ENCODE measurements around the gene CBX1. TPM values are rescaled to one million over a fixed set of nuclear protein-coding genes. Genes with fewer than 3 reads are reported as not detected.

CBX1 gene
- total and polyA plus RNA-seq, 2 experiments from 2014 or later, result 127 to 223 TPM

DNA sequence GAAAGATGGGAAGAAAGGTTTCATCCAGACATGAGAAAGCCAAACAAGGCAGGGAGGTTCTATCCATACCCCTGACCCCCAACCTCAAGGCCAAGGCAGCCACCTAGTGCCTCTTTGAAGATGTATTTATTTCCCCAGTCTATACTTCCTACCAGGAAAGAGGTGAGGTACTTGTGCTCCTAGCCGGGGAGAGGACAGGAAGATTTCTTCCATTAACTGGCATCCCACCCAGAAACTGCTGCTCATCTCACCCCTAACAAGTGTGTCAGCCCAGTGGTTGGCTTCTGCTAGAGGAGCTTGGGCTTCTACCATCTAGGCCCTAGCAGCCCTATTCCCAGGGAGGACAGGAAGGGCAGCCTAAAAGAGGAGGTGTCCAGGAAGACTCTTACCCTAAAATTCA, 72.5 kb downstream of the CBX1 start:
- DNase-seq (ENCODE audit: low spot score) (no peak), ATAC-seq (no peak)
- no peaks in the 10 kb centered on the region for H3K36me3 Mint-ChIP-seq (ENCODE audit: low read depth)
- TF ChIP-seq NANOG (IDR thresholded peaks at IDR 0.05; ENCODE audit: borderline replicate concordance) (no peak), ZNF114 (CRISPR knock-in tag; IDR thresholded peaks at IDR 0.05) (no peak), ETS1 (IDR thresholded peaks at IDR 0.05) (no peak), ZNF462 (CRISPR knock-in tag; IDR thresholded peaks at IDR 0.05) (no peak), JUNB (IDR thresholded peaks at IDR 0.05; ENCODE audit: unreplicated experiment) (no peak), ZNF331 (CRISPR knock-in tag; IDR thresholded peaks at IDR 0.05; ENCODE audit: low read depth) (no peak), POLR2AphosphoS5 (IDR thresholded peaks at IDR 0.05; ENCODE audit: low read depth) (no peak), STAT1 (IDR thresholded peaks at IDR 0.05; ENCODE audit: unreplicated experiment) (no peak), EZH2phosphoT487 (IDR thresholded peaks at IDR 0.05; ENCODE audit: unreplicated experiment) (no peak), CTCF (conservative IDR thresholded peaks at IDR 0.05; ENCODE audit: low read depth in 2 of 2) (no peak), EZH2 (IDR thresholded peaks at IDR 0.05; ENCODE audit: low read depth, unreplicated experiment) (no peak), CREB1 (CRISPR knock-in tag; IDR thresholded peaks at IDR 0.05; ENCODE audit: low read depth) (no peak)
- TF ChIP-seq, protein P1, sequence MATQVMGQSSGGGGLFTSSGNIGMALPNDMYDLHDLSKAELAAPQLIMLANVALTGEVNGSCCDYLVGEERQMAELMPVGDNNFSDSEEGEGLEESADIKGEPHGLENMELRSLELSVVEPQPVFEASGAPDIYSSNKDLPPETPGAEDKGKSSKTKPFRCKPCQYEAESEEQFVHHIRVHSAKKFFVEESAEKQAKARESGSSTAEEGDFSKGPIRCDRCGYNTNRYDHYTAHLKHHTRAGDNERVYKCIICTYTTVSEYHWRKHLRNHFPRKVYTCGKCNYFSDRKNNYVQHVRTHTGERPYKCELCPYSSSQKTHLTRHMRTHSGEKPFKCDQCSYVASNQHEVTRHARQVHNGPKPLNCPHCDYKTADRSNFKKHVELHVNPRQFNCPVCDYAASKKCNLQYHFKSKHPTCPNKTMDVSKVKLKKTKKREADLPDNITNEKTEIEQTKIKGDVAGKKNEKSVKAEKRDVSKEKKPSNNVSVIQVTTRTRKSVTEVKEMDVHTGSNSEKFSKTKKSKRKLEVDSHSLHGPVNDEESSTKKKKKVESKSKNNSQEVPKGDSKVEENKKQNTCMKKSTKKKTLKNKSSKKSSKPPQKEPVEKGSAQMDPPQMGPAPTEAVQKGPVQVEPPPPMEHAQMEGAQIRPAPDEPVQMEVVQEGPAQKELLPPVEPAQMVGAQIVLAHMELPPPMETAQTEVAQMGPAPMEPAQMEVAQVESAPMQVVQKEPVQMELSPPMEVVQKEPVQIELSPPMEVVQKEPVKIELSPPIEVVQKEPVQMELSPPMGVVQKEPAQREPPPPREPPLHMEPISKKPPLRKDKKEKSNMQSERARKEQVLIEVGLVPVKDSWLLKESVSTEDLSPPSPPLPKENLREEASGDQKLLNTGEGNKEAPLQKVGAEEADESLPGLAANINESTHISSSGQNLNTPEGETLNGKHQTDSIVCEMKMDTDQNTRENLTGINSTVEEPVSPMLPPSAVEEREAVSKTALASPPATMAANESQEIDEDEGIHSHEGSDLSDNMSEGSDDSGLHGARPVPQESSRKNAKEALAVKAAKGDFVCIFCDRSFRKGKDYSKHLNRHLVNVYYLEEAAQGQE (IDR thresholded peaks at IDR 0.05; ENCODE audit: unreplicated experiment), result no peak
- Histone ChIP-seq H3F3A (replicated peaks; ENCODE audit: low read depth) (peaks cover 14% of the 10 kb centered on the region; the same call in 1 of the 2 replicates), H4K20me1 (replicated peaks; ENCODE audit: insufficient read depth) (no peaks in the 10 kb centered on the region), H3K4me2 (no peak overlapping the region), H3K9me2 (ENCODE audit: insufficient read depth) (peaks cover 5% of the 10 kb centered on the region; the same call in 1 of the 2 replicates), H3K4me1 (ENCODE audit: insufficient read depth) (peaks cover 15% of the 10 kb centered on the region; the same call in 1 of the 2 replicates), H2AFZ (no peak overlapping the region), H3K36me3 (ENCODE audit: insufficient read depth) (no peaks in the 10 kb centered on the region), H3K4me3 (no peak overlapping the region), H3K79me2 (replicated peaks; ENCODE audit: insufficient read depth) (no peaks in the 10 kb centered on the region), H3K27ac (ENCODE audit: low read depth) (no peak overlapping the region), H3K27me3 (ENCODE audit: insufficient read depth) (peaks cover 22% of the 10 kb centered on the region)
- H3K4me1 Mint-ChIP-seq, result peaks cover 20% of the 10 kb centered on the region
- H3K27ac Mint-ChIP-seq, result no peak overlapping the region
- no peaks in the 10 kb centered on the region for H3K9me3 Mint-ChIP-seq
- H3K27me3 Mint-ChIP-seq (ENCODE audit: insufficient read depth, low read depth, poor library complexity), result peaks cover 37% of the 10 kb centered on the region
- no peak overlapping the region for H3K4me3 Mint-ChIP-seq

Data from GM23338 (cell line).